Mucosa of rectum (tissue), 2 donors: Measurements from ENCODE around the gene C1orf174.

Source experiments
- H3K27ac ChIP-seq, 2 donors: one replicate each; pipeline ENCODE4 v1.7.0; 2013; ENCODE audit warnings: inconsistent platforms in 2 of 2, low read depth in 2 of 2, low read length in 2 of 2
- H3K27me3 ChIP-seq, 2 donors: one replicate each; pipeline ENCODE4 v1.7.0; 2013; ENCODE audit warnings: low read length in 2 of 2; ENCODE audit not compliant: control insufficient read depth in 2 of 2, insufficient read depth in 2 of 2
- H3K36me3 ChIP-seq, 2 donors: one replicate each; pipeline ENCODE4 v1.7.0; 2013; ENCODE audit warnings: low read length in 2 of 2; ENCODE audit not compliant: control insufficient read depth in 2 of 2, insufficient read depth in 2 of 2
- H3K4me1 ChIP-seq, 2 donors: one replicate each; pipeline ENCODE4 v1.7.0; 2013; ENCODE audit warnings: low read length in 2 of 2, mild to moderate bottlenecking in 1 of 2; ENCODE audit not compliant: control insufficient read depth in 2 of 2, insufficient read depth in 2 of 2
- H3K4me3 ChIP-seq, 2 donors: one replicate each; pipeline ENCODE4 v1.7.0; 2013; ENCODE audit warnings: low read length in 2 of 2
- H3K9ac ChIP-seq, 2 donors: one replicate each; pipeline ENCODE4 v1.7.0; 2013; ENCODE audit warnings: low read length in 2 of 2, low read depth in 1 of 2, mild to moderate bottlenecking in 1 of 2
- H3K9me3 ChIP-seq, 2 donors: one replicate each; pipeline ENCODE4 v1.7.0; 2013; ENCODE audit warnings: low read length in 2 of 2; ENCODE audit not compliant: control insufficient read depth in 2 of 2
- donor health status: healthy.
- donor health status: Normal muscosa, but diverticular disease.

Gene C1orf174

GRCh38 chr1:3908886-3909517 is 8.9 kb upstream of the C1orf174 start:
- no peak overlapping the region for H3K9ac ChIP-seq
- H3K27ac ChIP-seq: no peak overlapping the region
- no peak overlapping the region for H3K4me3 ChIP-seq
- H3K27me3 ChIP-seq: peaks cover 0 to 4% of the 10 kb centered on the region in 2 donors
- H3K4me1 ChIP-seq: peaks cover 0 to 6% of the 10 kb centered on the region in 2 donors
- no peaks in the 10 kb centered on the region for H3K36me3 ChIP-seq
- H3K9me3 ChIP-seq: no peaks in the 10 kb centered on the region

- H3K36me3 ChIP-seq: no peaks in the 10 kb centered on the region
- H3K27ac ChIP-seq: no peak overlapping the region
- H3K4me3 ChIP-seq: no peak overlapping the region
- no peaks in the 10 kb centered on the region for H3K9me3 ChIP-seq
- H3K4me1 ChIP-seq: peaks cover 2 to 11% of the 10 kb centered on the region in 2 donors
- peaks cover 0 to 4% of the 10 kb centered on the region in 2 donors for H3K27me3 ChIP-seq
- H3K9ac ChIP-seq: no peak overlapping the region
Measured at GRCh38 chr1:3907621-3908165, 7.6 kb upstream of the C1orf174 start.

- H3K27me3 ChIP-seq: peaks cover 0 to 4% of the 10 kb centered on the region in 2 donors
- H3K9me3 ChIP-seq: no peaks in the 10 kb centered on the region
- H3K4me1 ChIP-seq: peaks cover 2 to 14% of the 10 kb centered on the region in 2 donors
- no peak overlapping the region for H3K9ac ChIP-seq
- no peaks in the 10 kb centered on the region for H3K36me3 ChIP-seq
- H3K4me3 ChIP-seq: no peak overlapping the region
- no peak overlapping the region for H3K27ac ChIP-seq
Measured at GRCh38 chr1:3907031-3907534, 7.0 kb upstream of the C1orf174 start.

GRCh38 chr1:3906672-3907020 is 6.6 kb upstream of the C1orf174 start:
- Histone ChIP-seq H3K4me1 (peaks cover 2 to 14% of the 10 kb centered on the region in 2 donors), H3K36me3 (no peaks in the 10 kb centered on the region)

GRCh38 chr1:3905953-3906671 is 6.0 kb upstream of the C1orf174 start:
- peaks cover 2 to 14% of the 10 kb centered on the region in 2 donors for H3K4me1 ChIP-seq
- H3K27me3 ChIP-seq: peaks cover 0 to under 1% of the 10 kb centered on the region in 2 donors
- H3K27ac ChIP-seq: no peak overlapping the region
- H3K4me3 ChIP-seq: no peak overlapping the region
- H3K36me3 ChIP-seq: no peaks in the 10 kb centered on the region
- H3K9ac ChIP-seq: no peak overlapping the region
- no peaks in the 10 kb centered on the region for H3K9me3 ChIP-seq

More at GRCh38 chr1:3906672-3907020, 6.6 kb upstream of the C1orf174 start:
- Histone ChIP-seq H3K27me3 (peaks cover 0 to 4% of the 10 kb centered on the region in 2 donors), H3K4me3 (no peak overlapping the region), H3K9ac (no peak overlapping the region), H3K27ac (no peak overlapping the region), H3K9me3 (no peaks in the 10 kb centered on the region)

GRCh38 chr1:3905266-3905952 is 5.3 kb upstream of the C1orf174 start:
- Histone ChIP-seq H3K4me3 (no peak overlapping the region), H3K36me3 (no peaks in the 10 kb centered on the region), H3K9ac (no peak overlapping the region), H3K27me3 (no peaks in the 10 kb centered on the region), H3K27ac (no peak overlapping the region), H3K9me3 (no peaks in the 10 kb centered on the region), H3K4me1 (peaks cover 2 to 8% of the 10 kb centered on the region in 2 donors)

GRCh38 chr1:3904843-3905185 is 4.7 kb upstream of the C1orf174 start:
- Histone ChIP-seq H3K27me3 (no peaks in the 10 kb centered on the region), H3K9ac (no peak overlapping the region), H3K36me3 (no peaks in the 10 kb centered on the region), H3K4me3 (no peak overlapping the region), H3K4me1 (peaks cover 2 to 8% of the 10 kb centered on the region in 2 donors), H3K9me3 (no peaks in the 10 kb centered on the region), H3K27ac (no peak overlapping the region)

GRCh38 chr1:3904006-3904842 is 4.2 kb upstream of the C1orf174 start:
- Histone ChIP-seq H3K9ac (no peak overlapping the region), H3K27me3 (no peaks in the 10 kb centered on the region), H3K4me1 (peaks cover 5 to 13% of the 10 kb centered on the region in 2 donors), H3K4me3 (no peak overlapping the region), H3K36me3 (no peaks in the 10 kb centered on the region), H3K27ac (no peak overlapping the region), H3K9me3 (no peaks in the 10 kb centered on the region)

GRCh38 chr1:3903141-3904005 is 3.3 kb upstream of the C1orf174 start:
- Histone ChIP-seq H3K9ac (no peak overlapping the region), H3K4me3 (no peak overlapping the region), H3K9me3 (no peaks in the 10 kb centered on the region), H3K27ac (no peak overlapping the region), H3K4me1 (peaks cover 6 to 13% of the 10 kb centered on the region in 2 donors), H3K27me3 (no peaks in the 10 kb centered on the region), H3K36me3 (no peaks in the 10 kb centered on the region)
